ENCODE results near the gene UNC5C. TPM values are rescaled to one million over a fixed set of nuclear protein-coding genes. Genes with fewer than 3 reads are reported as not detected.

The UNC5C gene
- total and polyA plus RNA-seq, 10 of the 15 experiments (the other 5 are each of a cell fraction or from before 2014, with no cell fraction given), result 0.02 to 2.0 (median 0.15) TPM; not detected in 1

- TF ChIP-seq MEF2B (IDR thresholded peaks at IDR 0.05; ENCODE audit: partially characterized antibody, poor library complexity, severe bottlenecking) (no peak), CHD4 (IDR thresholded peaks at IDR 0.05) (no peak), PKNOX1 (IDR thresholded peaks at IDR 0.05) (peak; percentile 47; the same call in 1 of the 2 replicates), IRF5 (IDR thresholded peaks at IDR 0.05; ENCODE audit: borderline replicate concordance) (no peak), SREBF1 (IDR thresholded peaks at IDR 0.05; ENCODE audit: low read length) (no peak), ATF7 (IDR thresholded peaks at IDR 0.05; ENCODE audit: low read depth) (peak; percentile 50; the same call in 1 of the 2 replicates), KAT2A (conservative IDR thresholded peaks at IDR 0.05; ENCODE audit: control insufficient read depth, low read depth, low read length) (no peak), CREB1 (IDR thresholded peaks at IDR 0.05; ENCODE audit: low read depth) (no peak), PAX5 (IDR thresholded peaks at IDR 0.05; ENCODE audit: borderline replicate concordance, low read depth, low read length) (0 out of 2 replicates have a peak, but pooled peaks have one; percentile 53), ZBED1 (IDR thresholded peaks at IDR 0.05; ENCODE audit: borderline replicate concordance) (no peak), SRF (IDR thresholded peaks at IDR 0.05; ENCODE audit: low read depth in 2 of 2, low read length in 2 of 2) (no peak), TARDBP (IDR thresholded peaks at IDR 0.05; ENCODE audit: borderline replicate concordance) (no peak), RUNX3 (IDR thresholded peaks at IDR 0.05; ENCODE audit: low read length) (no peak), EGR1 (IDR thresholded peaks at IDR 0.05; ENCODE audit: borderline replicate concordance in 1 of 2, low read depth in 2 of 2, low read length in 2 of 2) (no peak), PML (IDR thresholded peaks at IDR 0.05; ENCODE audit: low read length) (no peak), RAD21 (IDR thresholded peaks at IDR 0.05; ENCODE audit: insufficient read depth, low read depth, low read length) (no peak), SUZ12 (IDR thresholded peaks at IDR 0.05; ENCODE audit: unreplicated experiment) (no peak), POLR2AphosphoS5 (IDR thresholded peaks at IDR 0.05; ENCODE audit: low read length) (peak; percentile 71), SIN3A (IDR thresholded peaks at IDR 0.05; ENCODE audit: low read depth, low read length) (no peak), RELA (IDR thresholded peaks at IDR 0.05; ENCODE audit: borderline replicate concordance, partially characterized antibody) (no peak), STAT1 (conservative IDR thresholded peaks at IDR 0.05) (no peak), GABPA (IDR thresholded peaks at IDR 0.05; ENCODE audit: low read depth) (no peak), E2F4 (IDR thresholded peaks at IDR 0.05; ENCODE audit: low read depth, low read length) (no peak), MAX (IDR thresholded peaks at IDR 0.05; ENCODE audit: low read depth, low read length) (no peak), BCLAF1 (IDR thresholded peaks at IDR 0.05) (no peak)
These were observed 707 bp upstream of the UNC5C start (continued) for GRCh38 chr4:95549246-95550114.

Data from GM12878 (cell line).